HUES64 (cell line): ENCODE measurements around the gene ZBTB40.

Experiments used
- H3K27ac ChIP-seq: 2 replicates; pipeline ENCODE4 v1.7.0; 2013; ENCODE audit warnings: low read depth, low read length, inconsistent platforms
- H3K27me3 ChIP-seq: 2 replicates; pipeline ENCODE4 v1.6.1; 2013; ENCODE audit warnings: mild to moderate bottlenecking, low read length; ENCODE audit not compliant: insufficient read depth
- H3K36me3 ChIP-seq: 2 replicates; pipeline ENCODE4 v1.6.1; 2013; ENCODE audit warnings: mild to moderate bottlenecking, low read length; ENCODE audit not compliant: insufficient read depth
- H3K4me1 ChIP-seq: 2 replicates; pipeline ENCODE4 v1.6.1; 2013; ENCODE audit warnings: mild to moderate bottlenecking, low read length, moderate library complexity; ENCODE audit not compliant: insufficient read depth
- H3K4me3 ChIP-seq: 2 replicates; pipeline ENCODE4 v1.5.1; 2013; ENCODE audit warnings: mild to moderate bottlenecking, low read length, moderate library complexity
- H3K9ac ChIP-seq: 2 replicates; pipeline ENCODE4 v1.6.1; 2013; ENCODE audit warnings: mild to moderate bottlenecking, low read depth, low read length
- H3K9me3 ChIP-seq: 2 replicates; pipeline ENCODE4 v1.6.1; 2013; ENCODE audit warnings: low read depth, low read length; ENCODE audit not compliant: insufficient read depth
- WGBS: fragments of 150-250, 120-280 bp; methylation state at CpG from one replicate; pipeline ENCODE4 v1.1.7; 2013; ENCODE audit warnings: missing lambda C conversion rate; 5-methylcytosine and 5-hydroxymethylcytosine counted together

Gene ZBTB40

GRCh38 chr1:22414244-22414751 is 37.4 kb upstream of the ZBTB40 start:
- Histone ChIP-seq H3K9ac (no peak overlapping the region), H3K27ac (no peak overlapping the region), H3K27me3 (no peaks in the 10 kb centered on the region), H3K4me3 (no peak overlapping the region), H3K36me3 (no peaks in the 10 kb centered on the region), H3K4me1 (peaks cover 9% of the 10 kb centered on the region; the same call in 1 of the 2 replicates), H3K9me3 (no peaks in the 10 kb centered on the region)
- WGBS: 90% methylated on average over 11 of the region's 11 CpGs

- no peaks in the 10 kb centered on the region for H3K27me3 ChIP-seq
- H3K27ac ChIP-seq: no peak overlapping the region
- H3K9me3 ChIP-seq: no peaks in the 10 kb centered on the region
- no peaks in the 10 kb centered on the region for H3K36me3 ChIP-seq
- peaks cover 9% of the 10 kb centered on the region; the same call in 1 of the 2 replicates for H3K4me1 ChIP-seq
- WGBS: 92% methylated on average over 7 of the region's 7 CpGs
- H3K4me3 ChIP-seq: no peak overlapping the region
- no peak overlapping the region for H3K9ac ChIP-seq
Measured at GRCh38 chr1:22415489-22415888, 36.2 kb upstream of the ZBTB40 start.

GRCh38 chr1:22416555-22417454 is 34.8 kb upstream of the ZBTB40 start:
- H3K9ac ChIP-seq: no peak overlapping the region
- no peaks in the 10 kb centered on the region for H3K9me3 ChIP-seq
- H3K27ac ChIP-seq: no peak overlapping the region
- WGBS: 24% methylated on average over 12 of the region's 13 CpGs
- H3K4me3 ChIP-seq: no peak overlapping the region
- H3K4me1 ChIP-seq: peaks cover 9% of the 10 kb centered on the region; the same call in 1 of the 2 replicates
- H3K36me3 ChIP-seq: no peaks in the 10 kb centered on the region
- no peaks in the 10 kb centered on the region for H3K27me3 ChIP-seq

- 90% methylated on average over 12 of the region's 12 CpGs for WGBS
- Histone ChIP-seq H3K27me3 (no peaks in the 10 kb centered on the region), H3K9ac (no peak overlapping the region), H3K9me3 (no peaks in the 10 kb centered on the region), H3K27ac (no peak overlapping the region), H3K4me1 (peaks cover 9% of the 10 kb centered on the region; the same call in 1 of the 2 replicates), H3K4me3 (no peak overlapping the region), H3K36me3 (no peaks in the 10 kb centered on the region)
Measured at GRCh38 chr1:22417466-22417865, 34.2 kb upstream of the ZBTB40 start.

- no peak overlapping the region for H3K4me3 ChIP-seq
- H3K4me1 ChIP-seq: 0 out of 2 replicates have a peak, but pooled peaks cover 3% of the 10 kb centered on the region
- H3K27me3 ChIP-seq: no peaks in the 10 kb centered on the region
- no peaks in the 10 kb centered on the region for H3K36me3 ChIP-seq
- H3K27ac ChIP-seq: no peak overlapping the region
- 76% methylated on average over 4 of the region's 4 CpGs for WGBS
- no peaks in the 10 kb centered on the region for H3K9me3 ChIP-seq
- no peak overlapping the region for H3K9ac ChIP-seq
Measured at GRCh38 chr1:22418312-22418711, 33.3 kb upstream of the ZBTB40 start.

- H3K4me1 ChIP-seq: 0 out of 2 replicates have a peak, but pooled peaks cover 3% of the 10 kb centered on the region
- H3K27me3 ChIP-seq: no peaks in the 10 kb centered on the region
- H3K36me3 ChIP-seq: no peaks in the 10 kb centered on the region
- no peak overlapping the region for H3K9ac ChIP-seq
- H3K27ac ChIP-seq: no peak overlapping the region
- no peak overlapping the region for H3K4me3 ChIP-seq
- no peaks in the 10 kb centered on the region for H3K9me3 ChIP-seq
- WGBS: 8% methylated on average over 2 of the region's 2 CpGs
Measured at GRCh38 chr1:22418933-22419382, 32.7 kb upstream of the ZBTB40 start.

- H3K9ac ChIP-seq: no peak overlapping the region
- no peak overlapping the region for H3K4me3 ChIP-seq
- H3K36me3 ChIP-seq: no peaks in the 10 kb centered on the region
- H3K27ac ChIP-seq: no peak overlapping the region
- H3K4me1 ChIP-seq: 0 out of 2 replicates have a peak, but pooled peaks cover 3% of the 10 kb centered on the region
- WGBS: 60% methylated on average over 15 of the region's 15 CpGs
- no peaks in the 10 kb centered on the region for H3K9me3 ChIP-seq
- H3K27me3 ChIP-seq: no peaks in the 10 kb centered on the region
Measured at GRCh38 chr1:22420455-22421053, 31.1 kb upstream of the ZBTB40 start.

- no peak overlapping the region for H3K4me3 ChIP-seq
- H3K27me3 ChIP-seq: no peaks in the 10 kb centered on the region
- 93% methylated on average over 3 of the region's 4 CpGs for WGBS
- H3K9me3 ChIP-seq: no peaks in the 10 kb centered on the region
- H3K4me1 ChIP-seq: no peaks in the 10 kb centered on the region
- no peaks in the 10 kb centered on the region for H3K36me3 ChIP-seq
- H3K27ac ChIP-seq: no peak overlapping the region
- H3K9ac ChIP-seq: no peak overlapping the region
Measured at GRCh38 chr1:22426781-22427180, 24.9 kb upstream of the ZBTB40 start.

- H3K4me3 ChIP-seq: peak overlapping the region; percentile 43
- WGBS: 82% methylated on average over 5 of the region's 5 CpGs
- no peaks in the 10 kb centered on the region for H3K4me1 ChIP-seq
- H3K9ac ChIP-seq: no peak overlapping the region
- H3K36me3 ChIP-seq: no peaks in the 10 kb centered on the region
- no peaks in the 10 kb centered on the region for H3K27me3 ChIP-seq
- H3K27ac ChIP-seq: no peak overlapping the region
- no peaks in the 10 kb centered on the region for H3K9me3 ChIP-seq
Measured at GRCh38 chr1:22428672-22429071, 23.0 kb upstream of the ZBTB40 start.

GRCh38 chr1:22431965-22432364 is 19.7 kb upstream of the ZBTB40 start:
- H3K9me3 ChIP-seq: no peaks in the 10 kb centered on the region
- H3K9ac ChIP-seq: no peak overlapping the region
- H3K27me3 ChIP-seq: no peaks in the 10 kb centered on the region
- H3K4me3 ChIP-seq: no peak overlapping the region
- H3K4me1 ChIP-seq: no peaks in the 10 kb centered on the region
- no peak overlapping the region for H3K27ac ChIP-seq
- H3K36me3 ChIP-seq: no peaks in the 10 kb centered on the region

- Histone ChIP-seq H3K9me3 (peaks cover 8% of the 10 kb centered on the region; the same call in 1 of the 2 replicates), H3K4me3 (no peak overlapping the region), H3K36me3 (no peaks in the 10 kb centered on the region), H3K27ac (no peak overlapping the region), H3K27me3 (no peaks in the 10 kb centered on the region), H3K4me1 (no peaks in the 10 kb centered on the region), H3K9ac (no peak overlapping the region)
- 91% methylated on average over 6 of the region's 6 CpGs for WGBS
Measured at GRCh38 chr1:22434717-22435116, 16.9 kb upstream of the ZBTB40 start.
